Mucosa of stomach (tissue), 1 donor: Measurements from ENCODE around the gene LRTM2.

Experiments used
- H3K27me3 ChIP-seq: one replicate; pipeline ENCODE4 v1.7.0; 2013; ENCODE audit warnings: mild to moderate bottlenecking, low read length; ENCODE audit not compliant: control insufficient read depth, insufficient read depth
- H3K36me3 ChIP-seq: one replicate; pipeline ENCODE4 v1.7.0; 2013; ENCODE audit warnings: low read length; ENCODE audit not compliant: control insufficient read depth, insufficient read depth
- H3K4me1 ChIP-seq: one replicate; pipeline ENCODE4 v1.7.0; 2013; ENCODE audit warnings: mild to moderate bottlenecking, low read length; ENCODE audit not compliant: control insufficient read depth, insufficient read depth
- H3K4me3 ChIP-seq: one replicate; pipeline ENCODE4 v1.7.0; 2013; ENCODE audit warnings: low read length
- H3K9ac ChIP-seq: one replicate; pipeline ENCODE4 v1.7.0; 2013; ENCODE audit warnings: mild to moderate bottlenecking, low read length, moderate library complexity
- H3K9me3 ChIP-seq: one replicate; pipeline ENCODE4 v1.7.0; 2013; ENCODE audit warnings: mild to moderate bottlenecking, low read length, moderate library complexity; ENCODE audit not compliant: control insufficient read depth
- donor health status: Pancreatic carcinoma.

The LRTM2 gene

DNA sequence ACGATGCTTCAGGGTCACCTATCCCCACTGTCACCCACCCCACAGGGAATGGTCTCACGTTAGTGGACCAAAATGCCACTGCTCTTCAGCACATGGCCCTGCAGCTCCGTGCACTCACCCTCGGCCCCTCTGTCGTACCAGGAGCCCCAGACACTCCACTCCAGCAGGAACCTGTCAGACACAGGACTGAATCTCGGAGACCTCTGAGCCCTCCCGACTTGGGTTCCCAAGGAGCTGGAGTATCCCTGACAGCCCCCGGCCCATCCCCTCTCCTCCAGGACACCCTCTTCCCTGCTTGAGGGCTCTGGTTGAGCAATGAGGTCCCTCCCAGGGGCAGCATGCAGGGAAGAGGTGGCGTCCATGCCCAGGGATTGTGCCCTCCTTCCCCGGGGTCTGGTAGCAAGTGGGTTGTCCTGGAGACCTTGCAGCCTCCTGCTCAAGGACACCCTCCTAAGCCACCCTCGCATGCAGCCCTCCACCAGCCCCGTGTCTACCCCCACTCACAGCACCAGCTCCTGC is 20.4 kb upstream of the LRTM2 start:
- H3K36me3 ChIP-seq, result no peaks in the 10 kb centered on the region
- no peaks in the 10 kb centered on the region for H3K9me3 ChIP-seq
- no peak overlapping the region for H3K4me3 ChIP-seq
- peaks cover 7% of the 10 kb centered on the region for H3K4me1 ChIP-seq
- no peak overlapping the region for H3K9ac ChIP-seq
- no peaks in the 10 kb centered on the region for H3K27me3 ChIP-seq

DNA sequence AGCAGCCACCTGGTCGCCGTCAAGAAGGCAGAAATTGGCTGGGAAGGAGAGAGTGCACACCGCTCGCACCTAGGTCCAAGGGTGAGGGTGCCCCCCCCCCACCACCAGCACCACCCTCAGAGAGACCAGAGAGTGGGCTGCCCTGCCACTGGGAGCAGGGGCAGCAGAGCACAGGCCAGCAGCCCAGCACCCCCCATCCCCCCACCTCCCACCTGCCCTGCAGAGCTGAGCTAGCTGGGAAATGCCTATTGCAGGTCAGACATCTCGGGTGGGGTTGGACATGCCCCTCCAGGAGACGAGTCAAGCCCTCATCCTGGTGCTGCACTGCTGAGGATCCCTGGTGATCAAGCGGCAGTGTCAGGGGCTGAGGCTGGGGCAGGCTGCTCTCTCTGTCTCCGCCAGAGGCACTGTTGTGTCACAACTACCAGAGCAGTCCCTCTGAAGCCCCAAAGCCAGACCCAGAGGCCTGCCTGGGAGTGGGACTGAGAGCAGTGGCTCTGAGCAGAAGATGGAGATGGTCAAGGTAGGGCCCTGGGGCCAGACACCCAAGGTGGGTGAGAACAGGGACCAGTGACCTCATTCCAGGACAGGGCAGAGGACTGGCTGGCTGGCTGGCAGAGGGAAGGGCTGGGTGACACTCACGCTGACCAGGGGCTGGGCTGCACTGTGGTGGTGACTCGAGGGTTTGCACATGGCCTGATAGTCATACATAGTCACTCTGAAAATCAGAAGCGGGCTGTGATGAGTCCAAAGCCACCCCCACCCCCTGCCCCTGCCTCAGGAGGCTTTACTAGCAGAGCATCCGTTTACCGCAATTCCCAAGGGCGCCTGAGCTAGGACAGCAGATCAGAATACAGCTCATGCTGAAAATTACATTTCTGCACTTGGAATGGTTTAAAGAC is 19.7 kb upstream of the LRTM2 start:
- H3K9me3 ChIP-seq, result no peaks in the 10 kb centered on the region
- no peak overlapping the region for H3K9ac ChIP-seq

DNA sequence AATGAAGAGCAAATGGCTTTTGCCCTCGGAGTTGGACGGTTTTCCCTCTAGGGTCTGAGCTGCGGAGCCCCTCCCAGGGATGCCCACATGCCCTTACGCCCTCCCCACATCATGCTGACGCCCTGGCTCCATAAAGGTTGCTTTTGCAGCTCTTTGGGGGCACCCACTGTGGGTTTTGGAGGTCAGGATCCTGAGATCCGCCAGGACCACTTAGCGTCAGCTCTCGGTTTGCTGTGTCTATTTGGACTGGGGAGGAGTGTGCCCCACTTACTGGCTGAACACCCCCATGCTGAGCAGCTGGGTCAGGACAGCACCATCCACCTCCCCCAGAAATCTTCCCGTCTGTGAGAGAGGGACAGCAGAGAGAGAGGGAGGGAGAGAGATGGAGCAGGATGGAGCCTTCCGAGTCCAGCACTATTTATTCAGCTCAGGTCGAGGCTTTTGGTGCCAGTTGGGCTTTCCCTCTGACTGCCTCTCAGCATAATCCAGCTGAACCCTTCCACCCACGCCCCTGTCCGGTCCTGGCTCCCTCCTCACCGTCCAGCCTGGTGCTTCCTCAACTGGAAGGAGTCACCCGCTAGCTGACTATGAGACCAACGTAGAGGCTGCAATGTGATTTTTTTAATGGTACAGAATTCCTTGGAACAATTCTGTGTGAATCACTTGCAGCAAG is 18.9 kb upstream of the LRTM2 start:
- Histone ChIP-seq H3K9me3 (no peaks in the 10 kb centered on the region), H3K9ac (no peak overlapping the region), H3K36me3 (no peaks in the 10 kb centered on the region), H3K27me3 (no peaks in the 10 kb centered on the region), H3K4me3 (no peak overlapping the region), H3K4me1 (peaks cover 8% of the 10 kb centered on the region)

More for the DNA sequence above, 19.7 kb upstream of the LRTM2 start:
- Histone ChIP-seq H3K36me3 (no peaks in the 10 kb centered on the region), H3K4me1 (peaks cover 4% of the 10 kb centered on the region), H3K4me3 (no peak overlapping the region), H3K27me3 (no peaks in the 10 kb centered on the region)

DNA sequence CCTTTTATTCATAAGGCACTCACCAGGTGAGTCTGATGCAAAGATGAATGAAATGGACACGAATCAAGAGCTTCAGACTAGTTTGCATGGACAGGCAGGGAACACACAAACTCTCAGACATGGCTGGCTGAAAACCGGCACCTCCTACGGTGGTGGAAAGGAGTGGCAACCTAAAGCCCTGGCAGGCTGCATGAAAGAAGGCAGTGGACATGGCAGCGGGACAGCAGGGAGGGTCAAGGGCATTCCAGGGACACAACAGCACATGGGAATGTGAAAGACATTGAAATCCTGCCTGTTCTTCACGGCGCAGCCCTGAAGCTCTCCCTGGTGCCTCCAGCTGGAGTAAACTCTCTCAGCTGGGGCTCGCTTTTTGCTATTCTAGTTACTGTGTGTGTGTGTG is 16.6 kb upstream of the LRTM2 start:
- H3K9me3 ChIP-seq, result no peaks in the 10 kb centered on the region
- H3K4me3 ChIP-seq, result no peak overlapping the region
- no peaks in the 10 kb centered on the region for H3K27me3 ChIP-seq
- no peaks in the 10 kb centered on the region for H3K36me3 ChIP-seq
- peaks cover 12% of the 10 kb centered on the region for H3K4me1 ChIP-seq
- H3K9ac ChIP-seq, result no peak overlapping the region

DNA sequence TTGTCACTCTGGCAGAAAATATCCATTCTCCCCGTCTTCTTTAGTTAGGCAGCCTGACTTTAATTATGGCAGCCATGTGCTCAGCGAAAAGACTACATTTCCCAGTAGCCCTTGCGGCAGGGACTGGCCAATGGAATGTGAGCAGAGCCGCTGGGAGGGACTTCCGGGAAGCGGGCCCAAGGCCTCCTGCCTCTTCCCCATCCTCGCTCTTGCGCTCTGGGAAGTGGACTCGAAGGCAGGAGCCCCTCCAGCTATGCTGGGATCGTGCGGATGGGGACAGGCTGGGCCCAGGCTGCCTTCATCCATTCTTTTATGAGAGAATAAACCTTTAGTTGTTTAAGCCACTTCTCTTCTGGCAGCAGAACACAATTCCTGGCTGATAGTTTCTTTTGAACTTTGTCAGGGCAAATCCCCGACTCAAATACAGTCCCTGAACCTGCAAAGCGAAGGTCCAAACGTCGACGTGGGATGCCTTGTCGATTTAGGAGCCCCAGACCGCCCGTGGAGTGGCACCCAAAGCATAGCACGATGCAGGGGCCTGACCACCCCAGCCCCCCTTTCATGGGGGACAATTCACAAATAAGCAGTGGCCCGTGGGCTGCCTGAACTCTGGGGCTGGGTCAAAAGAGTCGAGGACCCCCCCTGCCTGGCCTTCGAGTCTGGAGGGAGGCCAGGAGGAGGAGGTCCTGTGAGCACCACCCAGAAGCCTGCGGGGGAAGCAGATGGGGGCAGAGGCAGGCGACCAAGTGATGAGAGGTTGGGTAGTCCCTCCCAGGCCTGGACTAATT is 15.6 kb upstream of the LRTM2 start:
- no peaks in the 10 kb centered on the region for H3K36me3 ChIP-seq
- no peaks in the 10 kb centered on the region for H3K9me3 ChIP-seq
- no peak overlapping the region for H3K9ac ChIP-seq
- H3K4me3 ChIP-seq, result no peak overlapping the region
- peaks cover 12% of the 10 kb centered on the region for H3K4me1 ChIP-seq
- H3K27me3 ChIP-seq, result no peaks in the 10 kb centered on the region

DNA sequence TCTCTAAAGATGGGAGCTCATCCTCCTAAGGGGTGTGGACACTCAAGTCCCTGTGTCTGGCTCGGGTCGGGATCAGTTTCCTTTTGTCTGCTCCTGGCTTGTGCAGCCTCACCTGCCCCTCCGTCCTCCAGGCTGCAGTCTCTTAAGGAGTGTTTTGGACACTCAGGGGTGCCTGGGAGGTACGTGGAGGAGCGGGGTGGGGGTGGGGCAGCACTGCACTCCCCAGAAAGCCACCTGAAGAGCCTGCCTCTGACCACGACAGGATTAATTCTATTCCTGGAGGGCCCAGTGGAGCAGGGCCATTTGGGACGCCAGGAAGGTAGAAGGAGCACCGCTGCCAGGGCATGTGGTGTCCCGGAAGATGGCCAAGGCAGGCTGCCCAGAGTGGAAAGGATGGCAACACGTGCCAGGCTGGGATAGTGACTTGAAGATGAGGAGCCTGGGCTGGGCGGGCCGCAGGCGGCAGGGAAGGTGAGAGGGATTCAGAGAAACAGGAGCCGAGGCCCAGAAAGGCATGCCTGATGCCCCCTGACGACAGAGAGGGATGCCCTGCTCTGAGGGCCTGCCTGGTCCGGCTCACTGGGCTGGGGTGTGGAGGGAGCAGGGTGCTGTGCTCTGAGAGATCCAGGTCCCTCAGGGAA is 14.8 kb upstream of the LRTM2 start:
- H3K36me3 ChIP-seq, result no peaks in the 10 kb centered on the region
- H3K9me3 ChIP-seq, result no peaks in the 10 kb centered on the region
- H3K9ac ChIP-seq, result no peak overlapping the region
- peaks cover 12% of the 10 kb centered on the region for H3K4me1 ChIP-seq
- H3K4me3 ChIP-seq, result no peak overlapping the region
- no peaks in the 10 kb centered on the region for H3K27me3 ChIP-seq

DNA sequence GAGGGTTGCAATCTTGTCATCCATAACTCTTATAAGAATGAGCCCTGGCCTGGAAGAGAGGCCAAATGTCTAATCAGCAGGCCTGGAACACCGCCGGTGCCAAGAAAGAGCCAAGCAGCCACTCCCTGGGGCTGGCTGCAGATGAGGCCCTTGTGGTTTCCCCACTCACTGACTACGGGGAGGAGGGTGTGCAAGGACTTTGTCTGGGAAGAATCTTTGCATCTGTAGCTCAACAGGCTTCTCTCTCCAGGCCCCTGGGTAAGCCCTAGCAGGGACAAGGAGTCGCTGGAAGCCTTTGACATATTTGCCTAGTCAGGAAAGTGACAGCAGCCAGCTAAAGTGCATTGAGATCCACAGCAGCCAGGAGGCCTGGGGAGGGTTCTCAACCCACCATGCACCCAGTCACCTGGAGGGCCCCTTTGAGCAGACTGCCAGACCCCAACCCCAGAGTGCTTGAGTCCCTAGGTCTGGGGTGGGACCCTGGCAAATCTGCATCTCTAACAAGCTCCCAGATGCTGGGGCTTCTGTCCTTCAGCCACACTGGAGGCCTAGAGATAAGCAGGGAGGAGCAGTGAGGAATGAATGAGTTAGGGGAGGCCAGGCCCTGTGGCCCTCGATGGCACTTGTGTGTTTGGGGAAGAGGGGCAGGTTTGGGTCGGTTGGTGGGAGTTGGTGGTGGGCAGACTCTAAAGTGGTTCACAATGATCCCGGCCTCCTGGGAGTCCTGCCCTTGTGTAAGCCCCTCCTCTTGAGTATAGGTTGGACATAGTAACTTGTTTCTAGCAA is 13.9 kb upstream of the LRTM2 start:
- no peaks in the 10 kb centered on the region for H3K9me3 ChIP-seq
- no peak overlapping the region for H3K4me3 ChIP-seq
- H3K4me1 ChIP-seq, result peaks cover 12% of the 10 kb centered on the region
- H3K9ac ChIP-seq, result no peak overlapping the region
- no peaks in the 10 kb centered on the region for H3K36me3 ChIP-seq
- no peaks in the 10 kb centered on the region for H3K27me3 ChIP-seq

DNA sequence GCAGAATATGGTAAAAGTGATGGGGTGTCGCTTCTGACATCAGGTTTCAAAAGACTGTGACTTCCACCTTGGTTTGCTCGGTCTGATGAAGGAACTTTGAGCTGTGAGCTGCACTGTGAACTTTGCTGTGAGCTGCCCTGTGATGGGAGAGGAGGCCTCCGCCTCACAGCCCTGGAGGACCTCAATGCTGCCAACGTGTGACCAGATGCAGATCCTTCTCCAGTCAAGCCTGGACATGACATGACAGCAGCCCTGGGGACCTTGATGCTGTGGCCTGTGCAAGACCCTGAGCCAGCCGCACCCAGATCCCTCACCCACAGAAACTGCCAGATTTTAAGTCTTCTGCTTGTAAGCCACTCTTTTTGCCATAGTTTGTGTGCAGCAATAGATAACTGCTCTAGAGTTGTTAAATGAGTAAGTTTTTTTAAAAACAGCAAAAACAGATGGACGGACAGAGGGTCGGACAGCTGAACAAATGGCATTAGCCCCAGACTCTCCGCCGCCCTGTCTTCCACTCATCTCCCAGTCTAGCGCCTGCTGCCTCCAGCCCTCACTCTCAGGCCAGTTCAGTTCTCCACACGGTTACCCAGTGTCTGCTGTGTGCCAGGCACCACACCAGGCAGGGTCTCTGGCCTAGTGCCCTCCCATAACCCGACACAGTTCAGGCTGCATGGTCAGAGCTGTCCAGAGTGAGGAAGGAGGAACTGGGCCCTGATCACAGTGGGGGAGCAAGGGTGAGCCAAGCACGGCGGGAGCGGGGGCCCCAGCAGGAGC is 13.1 kb upstream of the LRTM2 start:
- H3K4me1 ChIP-seq, result peaks cover 12% of the 10 kb centered on the region
- H3K27me3 ChIP-seq, result no peaks in the 10 kb centered on the region
- no peaks in the 10 kb centered on the region for H3K9me3 ChIP-seq
- H3K36me3 ChIP-seq, result no peaks in the 10 kb centered on the region
- no peak overlapping the region for H3K9ac ChIP-seq
- no peak overlapping the region for H3K4me3 ChIP-seq

DNA sequence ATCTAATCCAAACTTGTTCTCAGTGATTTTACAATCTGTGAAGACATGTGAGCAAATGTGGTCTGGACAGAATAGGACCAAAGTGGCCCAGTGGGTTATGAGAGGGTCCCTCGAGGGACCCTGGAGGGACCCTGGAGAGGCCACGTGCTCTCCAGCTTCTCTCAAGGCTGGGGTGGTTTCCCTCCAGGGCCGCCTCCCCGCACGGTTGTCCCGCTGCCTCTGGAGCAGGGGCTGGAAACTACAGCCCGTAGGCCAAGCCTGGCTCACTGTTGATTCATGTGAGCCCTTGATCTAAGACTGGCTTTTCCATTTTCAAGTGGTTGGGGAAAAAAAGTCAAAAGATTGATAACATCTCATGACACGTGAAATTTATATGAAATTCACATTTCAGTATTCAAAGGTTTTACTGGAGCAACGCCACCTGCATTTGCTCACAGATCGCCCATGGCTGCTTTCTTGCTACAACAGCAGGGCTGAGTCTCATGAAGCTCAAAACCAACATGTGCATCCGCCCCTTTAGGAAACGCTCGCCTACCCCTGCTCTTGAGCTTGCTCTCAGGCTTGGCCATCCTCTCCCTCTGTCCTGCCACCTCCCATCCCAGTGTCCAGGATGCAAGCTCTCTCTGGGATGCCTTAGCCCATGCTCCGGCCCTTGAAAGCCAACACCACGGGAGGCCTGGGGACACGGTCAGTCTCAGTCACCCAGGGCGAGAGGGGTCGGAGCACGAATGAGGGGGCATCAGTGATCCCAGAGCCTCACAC is 12.1 kb upstream of the LRTM2 start:
- Histone ChIP-seq H3K36me3 (no peaks in the 10 kb centered on the region), H3K9ac (no peak overlapping the region), H3K4me3 (no peak overlapping the region), H3K27me3 (no peaks in the 10 kb centered on the region), H3K9me3 (no peaks in the 10 kb centered on the region), H3K4me1 (peaks cover 12% of the 10 kb centered on the region)

DNA sequence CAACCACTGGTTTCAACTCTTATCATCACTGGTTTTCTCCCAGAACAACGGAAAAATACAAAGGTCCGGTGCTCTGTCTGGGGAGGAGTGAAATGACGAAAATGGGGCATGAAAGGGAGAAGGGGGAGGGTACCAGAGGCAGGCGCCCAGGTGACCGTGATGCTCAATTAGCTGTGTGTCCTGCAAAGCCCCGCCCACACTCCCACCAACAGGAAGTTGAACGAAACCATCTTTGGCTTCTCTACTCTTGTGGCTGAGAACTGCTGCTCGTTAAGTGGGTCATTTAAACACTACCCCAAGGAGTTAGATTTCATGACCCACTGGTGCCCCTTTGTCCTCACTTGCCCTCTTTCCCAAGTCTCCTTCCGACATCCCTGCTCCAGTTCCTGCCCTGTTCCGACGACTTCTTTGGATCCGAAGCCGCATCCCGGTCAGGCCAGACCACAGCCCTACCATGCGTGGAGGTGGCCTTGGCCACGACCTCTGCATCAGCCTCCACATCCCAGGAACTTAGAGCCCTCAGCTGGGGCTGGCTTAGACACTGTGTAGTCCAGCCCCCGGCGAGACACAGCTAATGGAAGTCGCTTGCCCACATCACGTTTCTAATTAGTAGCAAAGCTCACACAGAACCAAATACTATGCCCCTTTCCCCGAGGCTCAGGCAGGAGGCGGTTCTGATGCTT is 11.4 kb upstream of the LRTM2 start:
- Histone ChIP-seq H3K9ac (no peak overlapping the region), H3K36me3 (no peaks in the 10 kb centered on the region), H3K9me3 (no peaks in the 10 kb centered on the region), H3K4me1 (peaks cover 12% of the 10 kb centered on the region), H3K4me3 (no peak overlapping the region), H3K27me3 (peaks cover 4% of the 10 kb centered on the region)
